ENCODE data around the gene HELZ2.

The HELZ2 gene, protein sequence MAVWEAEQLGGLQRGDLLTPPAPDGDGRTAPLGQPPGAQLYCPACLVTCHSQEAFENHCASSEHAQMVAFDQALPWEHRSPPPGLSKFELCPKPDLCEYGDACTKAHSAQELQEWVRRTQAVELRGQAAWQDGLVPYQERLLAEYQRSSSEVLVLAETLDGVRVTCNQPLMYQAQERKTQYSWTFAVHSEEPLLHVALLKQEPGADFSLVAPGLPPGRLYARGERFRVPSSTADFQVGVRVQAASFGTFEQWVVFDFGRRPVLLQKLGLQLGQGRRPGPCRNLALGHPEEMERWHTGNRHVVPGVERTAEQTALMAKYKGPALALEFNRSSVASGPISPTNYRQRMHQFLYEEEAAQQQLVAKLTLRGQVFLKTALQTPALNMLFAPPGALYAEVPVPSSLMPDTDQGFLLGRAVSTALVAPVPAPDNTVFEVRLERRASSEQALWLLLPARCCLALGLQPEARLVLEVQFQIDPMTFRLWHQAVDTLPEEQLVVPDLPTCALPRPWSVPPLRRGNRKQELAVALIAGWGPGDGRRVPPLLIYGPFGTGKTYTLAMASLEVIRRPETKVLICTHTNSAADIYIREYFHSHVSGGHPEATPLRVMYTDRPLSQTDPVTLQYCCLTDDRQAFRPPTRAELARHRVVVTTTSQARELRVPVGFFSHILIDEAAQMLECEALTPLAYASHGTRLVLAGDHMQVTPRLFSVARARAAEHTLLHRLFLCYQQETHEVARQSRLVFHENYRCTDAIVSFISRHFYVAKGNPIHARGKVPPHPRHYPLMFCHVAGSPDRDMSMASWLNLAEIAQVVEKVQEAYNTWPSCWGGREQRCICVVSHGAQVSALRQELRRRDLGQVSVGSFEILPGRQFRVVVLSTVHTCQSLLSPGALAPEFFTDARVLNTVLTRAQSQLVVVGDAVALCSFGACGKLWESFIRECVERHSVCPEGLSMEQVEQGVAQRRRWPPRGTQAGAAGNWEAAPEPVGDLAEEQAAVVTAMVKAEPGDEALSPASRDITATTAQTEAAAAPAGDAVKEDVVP (N-terminal part only)

DNA sequence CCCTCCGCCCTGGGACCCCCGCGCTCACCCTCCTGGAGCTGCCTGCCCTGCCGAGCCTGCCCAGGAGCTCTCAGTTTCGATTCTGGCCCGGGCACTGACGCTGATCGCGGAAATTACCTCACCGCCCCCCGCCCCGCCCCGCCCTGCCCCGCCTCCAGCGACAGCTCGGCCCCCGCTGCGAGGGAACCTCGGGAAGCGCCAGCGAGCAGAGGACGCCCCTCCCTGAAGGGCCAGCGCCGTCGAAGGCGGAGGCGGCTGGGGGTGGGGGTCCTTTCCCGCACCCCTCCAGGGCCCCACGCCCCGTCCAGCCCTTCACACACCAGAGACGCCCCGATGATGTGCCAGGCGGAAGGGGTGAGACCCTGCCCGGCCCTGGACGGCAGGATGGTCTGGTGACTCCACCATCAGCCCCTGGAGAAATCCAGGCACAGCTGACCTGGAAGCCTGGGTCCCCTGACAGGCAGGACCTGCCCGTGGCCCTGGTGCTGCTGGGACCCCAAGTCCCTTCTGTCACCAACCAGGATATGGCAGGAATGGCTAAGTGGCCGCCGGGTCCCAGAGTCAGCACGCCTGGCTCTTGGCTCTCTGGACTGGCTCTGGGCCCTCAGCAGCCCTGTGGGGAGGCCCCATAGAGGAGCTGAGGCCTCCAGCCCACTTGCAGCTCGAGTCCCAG, at the start of gene HELZ2:
TSS of gene HELZ2 (minus strand) at position 84 of the 673 bp plus-strand sequence. CDS start 1,854 bp downstream, outside the sequence.
- H3K27me3 ChIP-seq (replicated peaks): no peaks in the 10 kb centered on the region
- TF ChIP-seq, protein P1, sequence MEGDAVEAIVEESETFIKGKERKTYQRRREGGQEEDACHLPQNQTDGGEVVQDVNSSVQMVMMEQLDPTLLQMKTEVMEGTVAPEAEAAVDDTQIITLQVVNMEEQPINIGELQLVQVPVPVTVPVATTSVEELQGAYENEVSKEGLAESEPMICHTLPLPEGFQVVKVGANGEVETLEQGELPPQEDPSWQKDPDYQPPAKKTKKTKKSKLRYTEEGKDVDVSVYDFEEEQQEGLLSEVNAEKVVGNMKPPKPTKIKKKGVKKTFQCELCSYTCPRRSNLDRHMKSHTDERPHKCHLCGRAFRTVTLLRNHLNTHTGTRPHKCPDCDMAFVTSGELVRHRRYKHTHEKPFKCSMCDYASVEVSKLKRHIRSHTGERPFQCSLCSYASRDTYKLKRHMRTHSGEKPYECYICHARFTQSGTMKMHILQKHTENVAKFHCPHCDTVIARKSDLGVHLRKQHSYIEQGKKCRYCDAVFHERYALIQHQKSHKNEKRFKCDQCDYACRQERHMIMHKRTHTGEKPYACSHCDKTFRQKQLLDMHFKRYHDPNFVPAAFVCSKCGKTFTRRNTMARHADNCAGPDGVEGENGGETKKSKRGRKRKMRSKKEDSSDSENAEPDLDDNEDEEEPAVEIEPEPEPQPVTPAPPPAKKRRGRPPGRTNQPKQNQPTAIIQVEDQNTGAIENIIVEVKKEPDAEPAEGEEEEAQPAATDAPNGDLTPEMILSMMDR (IDR thresholded peaks at IDR 0.05; ENCODE audit: low read depth, low read length, missing control alignments): no peak
- H3K36me3 ChIP-seq (replicated peaks): no peaks in the 10 kb centered on the region
- peak within 1 kb of the TSS; percentile 42 for H3K27ac ChIP-seq
- in situ Hi-C loops (cut with HindIII; ENCODE audit: low pct_ligation_motif_present, low sequenced_read_pairs): no loop called here
- peak within 1 kb of the TSS; percentile 75 for H3K4me3 ChIP-seq (ENCODE audit: low read depth, low read length)
- DNase-seq: peak; percentile 61

DNA sequence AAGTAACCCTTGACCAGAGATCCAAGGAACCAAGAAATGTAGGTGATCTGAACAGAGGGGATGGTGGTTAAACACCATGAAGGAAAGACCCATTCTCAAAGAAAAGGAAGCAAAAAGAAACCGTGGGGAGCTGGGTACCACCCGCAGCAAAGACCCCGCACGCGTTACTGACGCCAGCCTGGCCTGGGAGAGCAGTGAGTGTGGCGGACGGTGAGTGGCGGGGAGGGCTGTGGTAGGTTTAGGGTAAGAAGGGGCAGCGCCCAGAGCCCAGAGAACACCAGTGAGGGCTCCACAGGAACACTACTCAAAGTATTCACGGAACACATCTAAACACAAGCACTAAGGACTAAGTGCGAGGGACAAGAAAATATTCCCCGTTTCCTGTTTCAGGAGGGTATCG, 48.7 kb upstream of the HELZ2 start:
- H3K27ac ChIP-seq: no peak overlapping the region
- peaks cover 13% of the 10 kb centered on the region for H3K36me3 ChIP-seq (replicated peaks)
- in situ Hi-C loops (cut with HindIII; ENCODE audit: low pct_ligation_motif_present, low sequenced_read_pairs): no loop called here
- TF ChIP-seq, protein P1 (IDR thresholded peaks at IDR 0.05; ENCODE audit: low read depth, low read length, missing control alignments): no peak
- no peaks in the 10 kb centered on the region for H3K27me3 ChIP-seq (replicated peaks)
- H3K4me3 ChIP-seq (ENCODE audit: low read depth, low read length): no peak overlapping the region
- no peak for DNase-seq

DNA sequence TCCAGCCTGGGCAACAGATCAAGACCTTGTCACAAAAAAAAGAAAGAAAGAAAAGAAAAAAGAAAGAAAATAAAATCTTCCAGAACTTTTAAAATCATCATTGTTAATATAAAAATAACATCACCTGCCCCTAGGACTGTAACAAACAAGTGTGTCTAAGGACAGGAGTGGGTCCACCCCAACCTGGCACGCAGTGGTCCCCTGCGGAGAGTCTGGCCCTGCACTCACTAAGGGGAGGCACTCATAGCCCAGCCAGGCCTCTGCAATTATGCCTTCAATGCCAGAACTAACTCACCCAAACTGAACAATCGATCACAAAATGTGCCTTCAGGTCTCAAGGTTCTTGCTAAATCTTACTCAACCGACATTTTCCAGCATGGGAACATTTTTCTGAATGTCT, 48.1 kb upstream of the HELZ2 start:
- Histone ChIP-seq H3K36me3 (replicated peaks) (peaks cover 14% of the 10 kb centered on the region), H3K4me3 (ENCODE audit: low read depth, low read length) (no peak overlapping the region), H3K27ac (no peak overlapping the region), H3K27me3 (replicated peaks) (no peaks in the 10 kb centered on the region)
- in situ Hi-C loops (cut with HindIII; ENCODE audit: low pct_ligation_motif_present, low sequenced_read_pairs): no loop called here
- DNase-seq: no peak
- TF ChIP-seq, protein P1 (IDR thresholded peaks at IDR 0.05; ENCODE audit: low read depth, low read length, missing control alignments): no peak

DNA sequence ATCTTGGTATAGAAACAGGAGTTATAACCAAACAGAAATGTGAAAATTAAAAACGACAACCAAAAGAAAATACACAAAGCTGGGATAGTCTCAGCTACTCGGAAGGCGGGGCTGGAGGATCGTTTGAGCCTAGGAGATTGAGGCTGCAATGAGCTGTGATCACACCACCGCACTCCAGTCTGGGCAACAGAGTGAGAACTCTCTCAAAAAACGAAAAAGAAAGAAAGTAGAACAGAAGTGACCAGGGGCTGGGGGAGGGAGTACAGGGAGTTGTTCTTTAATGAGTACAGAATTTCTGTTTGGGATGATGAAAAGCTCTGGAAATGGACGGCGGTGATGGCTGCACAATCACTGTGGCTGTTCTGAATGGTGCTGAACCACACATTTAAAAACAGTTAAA, 47.0 kb upstream of the HELZ2 start:
- no peaks in the 10 kb centered on the region for H3K27me3 ChIP-seq (replicated peaks)

DNA sequence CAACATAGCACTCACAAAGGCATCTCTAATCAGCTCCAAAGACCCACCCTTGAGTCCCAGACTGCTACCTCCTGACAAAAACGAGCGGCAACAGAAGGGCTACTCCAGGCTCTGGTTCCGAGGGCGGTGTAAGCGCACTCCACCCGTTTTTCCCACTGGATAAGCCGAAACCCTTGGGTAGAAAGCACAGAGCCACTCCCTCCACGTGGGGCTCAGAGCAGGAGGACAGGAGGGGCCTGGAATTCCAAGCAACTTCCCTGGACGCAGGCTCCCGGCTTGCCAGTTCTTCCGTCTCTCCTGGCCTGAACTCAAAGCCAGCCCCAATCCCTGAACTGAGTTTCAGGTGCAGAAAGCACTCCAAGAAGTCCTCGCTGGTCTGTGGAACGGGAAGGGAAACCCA, 45.5 kb upstream of the HELZ2 start:
- DNase-seq: no peak
- TF ChIP-seq, protein P1 (IDR thresholded peaks at IDR 0.05; ENCODE audit: low read depth, low read length, missing control alignments): no peak
- Histone ChIP-seq H3K27ac (no peak overlapping the region), H3K36me3 (replicated peaks) (peaks cover 27% of the 10 kb centered on the region), H3K27me3 (replicated peaks) (no peaks in the 10 kb centered on the region), H3K4me3 (ENCODE audit: low read depth, low read length) (no peak overlapping the region)
- in situ Hi-C loops (cut with HindIII; ENCODE audit: low pct_ligation_motif_present, low sequenced_read_pairs): no loop called here

More for the DNA sequence above, 47.0 kb upstream of the HELZ2 start:
- peaks cover 20% of the 10 kb centered on the region for H3K36me3 ChIP-seq (replicated peaks)
- H3K4me3 ChIP-seq (ENCODE audit: low read depth, low read length): no peak overlapping the region
- in situ Hi-C loops (cut with HindIII; ENCODE audit: low pct_ligation_motif_present, low sequenced_read_pairs): no loop called here
- DNase-seq: no peak
- no peak overlapping the region for H3K27ac ChIP-seq
- TF ChIP-seq, protein P1 (IDR thresholded peaks at IDR 0.05; ENCODE audit: low read depth, low read length, missing control alignments): no peak
